Suprapubic skin (tissue), 4 donors: ENCODE measurements around the gene SURF4. TPM values are rescaled to one million over a fixed set of nuclear protein-coding genes. Genes with fewer than 3 reads are reported as not detected.

ENCODE experiments used
- DNase-seq, 2 donors: peaks; one replicate each; pipeline ENCODE4 v3.0.0-alpha.2; 2019; ENCODE audit warnings: low spot score in 2 of 2
- H3K27ac ChIP-seq: fragments of 200-600 bp; sonication (generic); one replicate; pipeline ENCODE4 v1.5.1; 2019
- H3K27me3 ChIP-seq: fragments of 200-600 bp; sonication (generic); one replicate; pipeline ENCODE4 v1.5.1; 2019
- H3K36me3 ChIP-seq: fragments of 200-600 bp; sonication (generic); one replicate; pipeline ENCODE4 v1.5.1; 2019
- H3K4me1 ChIP-seq: fragments of 200-600 bp; sonication (generic); one replicate; pipeline ENCODE4 v1.5.1; 2019
- H3K4me3 ChIP-seq: fragments of 200-600 bp; sonication (generic); one replicate; pipeline ENCODE4 v1.5.1; 2019; ENCODE audit warnings: mild to moderate bottlenecking
- H3K9me3 ChIP-seq: fragments of 200-600 bp; sonication (generic); one replicate; pipeline ENCODE4 v1.5.1; 2019
- EP300 ChIP-seq: sonication (generic); formaldehyde crosslinking; IDR thresholded peaks from one replicate; pipeline ENCODE4 v1.6.1; 2017; ENCODE audit warnings: antibody characterized with exemption
- POLR2A ChIP-seq, 2 donors: fragments of 450-650 bp; IDR thresholded peaks; one replicate each; pipeline ENCODE4 v1.6.1; 2017; ENCODE audit warnings: antibody characterized with exemption in 2 of 2, mild to moderate bottlenecking in 2 of 2, moderate library complexity in 2 of 2
- POLR2AphosphoS5 ChIP-seq, 3 donors: sonication (generic); formaldehyde crosslinking; IDR thresholded peaks; one replicate each; pipeline ENCODE4 v1.6.1; 2017; ENCODE audit warnings: antibody characterized with exemption in 3 of 3
- WGBS: methylation state at CpG from one replicate; pipeline ENCODE4 v1.1.5; 2018; 5-methylcytosine and 5-hydroxymethylcytosine counted together
- total RNA-seq, 4 donors: library from RNA; depleted of rRNA; stranded (reverse); fragments of >200 nt; gene quantifications; one replicate each; pipeline ENCODE4 v1.1.0, GENCODE V29; 2016
- TF ChIP-seq, protein P1 (sequence below), 2 donors: fragments of 200-600 bp in 1 of 2; fragments of 450-650 bp in 1 of 2; sonication (generic) in 1 of 2; IDR thresholded peaks; one replicate each; pipeline ENCODE4 v1.5.1; 2016 to 2019; ENCODE audit warnings: antibody characterized with exemption in 2 of 2, mild to moderate bottlenecking in 1 of 2, moderate library complexity in 1 of 2

The SURF4 gene
- total RNA-seq, 4 donors from 2014 or later = 71.7 to 136 (median 118) TPM

- no peaks in the 10 kb centered on the region for H3K36me3 ChIP-seq
- H3K27me3 ChIP-seq = no peaks in the 10 kb centered on the region
- H3K27ac ChIP-seq = no peak overlapping the region
- 65% methylated on average over 7 of the region's 9 CpGs for WGBS
- TF ChIP-seq, protein P1, sequence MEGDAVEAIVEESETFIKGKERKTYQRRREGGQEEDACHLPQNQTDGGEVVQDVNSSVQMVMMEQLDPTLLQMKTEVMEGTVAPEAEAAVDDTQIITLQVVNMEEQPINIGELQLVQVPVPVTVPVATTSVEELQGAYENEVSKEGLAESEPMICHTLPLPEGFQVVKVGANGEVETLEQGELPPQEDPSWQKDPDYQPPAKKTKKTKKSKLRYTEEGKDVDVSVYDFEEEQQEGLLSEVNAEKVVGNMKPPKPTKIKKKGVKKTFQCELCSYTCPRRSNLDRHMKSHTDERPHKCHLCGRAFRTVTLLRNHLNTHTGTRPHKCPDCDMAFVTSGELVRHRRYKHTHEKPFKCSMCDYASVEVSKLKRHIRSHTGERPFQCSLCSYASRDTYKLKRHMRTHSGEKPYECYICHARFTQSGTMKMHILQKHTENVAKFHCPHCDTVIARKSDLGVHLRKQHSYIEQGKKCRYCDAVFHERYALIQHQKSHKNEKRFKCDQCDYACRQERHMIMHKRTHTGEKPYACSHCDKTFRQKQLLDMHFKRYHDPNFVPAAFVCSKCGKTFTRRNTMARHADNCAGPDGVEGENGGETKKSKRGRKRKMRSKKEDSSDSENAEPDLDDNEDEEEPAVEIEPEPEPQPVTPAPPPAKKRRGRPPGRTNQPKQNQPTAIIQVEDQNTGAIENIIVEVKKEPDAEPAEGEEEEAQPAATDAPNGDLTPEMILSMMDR (IDR thresholded peaks at IDR 0.05) = no peak
- TF ChIP-seq POLR2AphosphoS5 (IDR thresholded peaks at IDR 0.05) = no peak
- TF ChIP-seq POLR2A (IDR thresholded peaks at IDR 0.05) = no peak
- no peak for TF ChIP-seq EP300
- H3K4me1 ChIP-seq = peaks cover 8% of the 10 kb centered on the region
- H3K4me3 ChIP-seq = no peak overlapping the region
- DNase-seq = no peak
- no peaks in the 10 kb centered on the region for H3K9me3 ChIP-seq
Measured at GRCh38 chr9:133387680-133388079, 11.8 kb upstream of the SURF4 start.

- Histone ChIP-seq H3K4me1 (peaks cover 8% of the 10 kb centered on the region), H3K27me3 (no peaks in the 10 kb centered on the region), H3K36me3 (no peaks in the 10 kb centered on the region), H3K9me3 (no peaks in the 10 kb centered on the region), H3K27ac (no peak overlapping the region), H3K4me3 (no peak overlapping the region)
- DNase-seq = no peak
- WGBS = 88% methylated on average over 9 of the region's 13 CpGs
- TF ChIP-seq POLR2AphosphoS5 (IDR thresholded peaks at IDR 0.05) (no peak), EP300 (no peak), POLR2A (IDR thresholded peaks at IDR 0.05) (no peak)
- TF ChIP-seq, protein P1 (IDR thresholded peaks at IDR 0.05) = no peak
Measured at GRCh38 chr9:133386338-133386737, 10.5 kb upstream of the SURF4 start.

DNA sequence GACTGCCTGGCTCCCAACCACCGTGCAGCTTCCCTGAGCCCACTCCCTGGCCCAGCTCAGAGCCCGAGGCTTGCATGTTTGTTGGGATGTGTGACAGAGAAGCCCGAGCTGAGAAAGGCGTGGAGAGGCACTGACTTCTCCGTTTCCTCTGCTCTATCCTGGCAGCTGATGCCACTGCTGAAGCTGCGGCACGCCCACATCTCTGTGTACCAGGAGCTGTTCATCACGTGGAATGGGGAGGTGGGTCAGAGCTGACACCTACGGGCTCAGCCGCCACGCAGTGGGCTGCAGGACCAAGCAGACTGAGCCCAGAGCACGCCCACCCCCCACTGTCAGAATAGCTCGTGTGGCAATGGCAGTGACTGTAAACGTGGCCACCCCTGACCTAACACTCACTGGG, 9.6 kb upstream of the SURF4 start:
- Histone ChIP-seq H3K4me3 (no peak overlapping the region), H3K27me3 (no peaks in the 10 kb centered on the region), H3K27ac (no peak overlapping the region), H3K9me3 (no peaks in the 10 kb centered on the region), H3K4me1 (peaks cover 8% of the 10 kb centered on the region), H3K36me3 (no peaks in the 10 kb centered on the region)
- 68% methylated on average over 6 of the region's 14 CpGs for WGBS
- no peak for DNase-seq
- TF ChIP-seq POLR2A (IDR thresholded peaks at IDR 0.05) (no peak), POLR2AphosphoS5 (IDR thresholded peaks at IDR 0.05) (no peak), EP300 (no peak)
- TF ChIP-seq, protein P1 (IDR thresholded peaks at IDR 0.05) = no peak

- H3K27me3 ChIP-seq = no peaks in the 10 kb centered on the region
- TF ChIP-seq, protein P1 (IDR thresholded peaks at IDR 0.05) = no peak
- no peak for TF ChIP-seq POLR2AphosphoS5 (IDR thresholded peaks at IDR 0.05)
- TF ChIP-seq POLR2A (IDR thresholded peaks at IDR 0.05) = no peak
- no peak for TF ChIP-seq EP300
- 91% methylated on average over 17 of the region's 17 CpGs for WGBS
- peaks cover 8% of the 10 kb centered on the region for H3K4me1 ChIP-seq
- no peak for DNase-seq
- H3K27ac ChIP-seq = no peak overlapping the region
- no peaks in the 10 kb centered on the region for H3K36me3 ChIP-seq
- no peak overlapping the region for H3K4me3 ChIP-seq
- H3K9me3 ChIP-seq = no peaks in the 10 kb centered on the region
Measured at GRCh38 chr9:133384736-133385321, 9.0 kb upstream of the SURF4 start.

GRCh38 chr9:133383438-133383837, 7.6 kb upstream of the SURF4 start:
- Histone ChIP-seq H3K27ac (no peak overlapping the region), H3K4me3 (no peak overlapping the region), H3K4me1 (peaks cover 8% of the 10 kb centered on the region), H3K36me3 (no peaks in the 10 kb centered on the region), H3K9me3 (no peaks in the 10 kb centered on the region), H3K27me3 (no peaks in the 10 kb centered on the region)
- no peak for TF ChIP-seq EP300
- TF ChIP-seq, protein P1 (IDR thresholded peaks at IDR 0.05) = peak in 1 of 2 donors; percentile 4
- no peak for TF ChIP-seq POLR2AphosphoS5 (IDR thresholded peaks at IDR 0.05)
- no peak for TF ChIP-seq POLR2A (IDR thresholded peaks at IDR 0.05)
- DNase-seq = no peak
- 91% methylated on average over 3 of the region's 3 CpGs for WGBS
